ENCODE data around the gene WDR18.

Gene WDR18

DNA sequence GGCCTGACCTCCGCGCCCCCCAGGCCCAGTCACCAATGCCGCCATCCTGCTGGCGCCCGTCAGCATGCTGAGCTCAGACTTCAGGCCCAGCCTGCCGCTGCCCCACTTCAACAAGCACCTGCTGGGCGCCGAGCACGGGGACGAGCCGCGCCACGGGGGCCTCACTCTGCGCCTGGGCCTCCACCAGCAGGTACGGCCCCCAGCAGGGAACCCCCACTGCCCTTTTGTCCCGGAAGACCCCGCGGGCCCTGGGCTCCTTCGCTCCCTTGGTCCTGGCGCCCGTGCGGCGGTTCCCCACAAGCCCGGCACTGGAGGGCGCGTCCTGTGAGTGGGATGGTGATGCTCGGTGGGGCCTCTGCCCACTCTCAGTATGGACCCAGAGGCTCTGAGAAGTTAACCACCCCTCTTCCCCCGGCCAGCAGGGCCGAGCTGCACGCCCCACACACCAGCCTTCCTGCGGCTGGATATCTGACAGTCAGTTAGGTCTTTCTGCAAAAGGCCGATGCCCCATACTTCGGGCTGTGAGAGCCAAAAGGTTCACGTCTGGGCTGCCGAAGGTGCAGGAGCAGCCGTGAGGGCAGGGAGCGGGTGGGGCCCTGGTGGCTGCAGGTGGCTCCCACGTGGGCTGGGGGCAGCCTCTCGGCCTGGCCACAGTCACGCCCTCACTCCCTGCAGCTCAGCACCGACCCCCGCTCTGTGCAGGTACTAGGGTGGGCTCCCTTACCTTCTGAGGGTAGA, 8.0 kb downstream of the WDR18 start:
- DNase-seq = no peak

DNA sequence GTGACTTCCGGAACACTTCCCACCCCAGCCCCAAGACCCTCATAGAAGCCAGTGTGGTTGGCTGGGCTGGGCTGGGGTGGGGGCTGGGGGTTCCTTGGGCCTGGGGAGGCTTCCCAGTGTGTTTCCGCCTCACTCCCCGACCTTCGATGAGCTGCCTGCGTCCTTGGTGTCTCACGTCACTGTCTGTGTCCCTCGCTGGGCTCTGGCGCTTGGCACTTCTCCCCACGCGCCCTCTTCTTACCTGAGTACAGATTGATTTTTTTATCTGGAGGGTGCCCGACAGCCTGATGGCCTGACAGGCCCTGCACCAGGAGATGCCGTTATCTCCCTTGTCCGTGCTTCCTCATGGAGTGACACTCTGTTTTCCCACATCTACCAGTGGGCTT, 8.5 kb downstream of the WDR18 start:
- DNase-seq = no peak

DNA sequence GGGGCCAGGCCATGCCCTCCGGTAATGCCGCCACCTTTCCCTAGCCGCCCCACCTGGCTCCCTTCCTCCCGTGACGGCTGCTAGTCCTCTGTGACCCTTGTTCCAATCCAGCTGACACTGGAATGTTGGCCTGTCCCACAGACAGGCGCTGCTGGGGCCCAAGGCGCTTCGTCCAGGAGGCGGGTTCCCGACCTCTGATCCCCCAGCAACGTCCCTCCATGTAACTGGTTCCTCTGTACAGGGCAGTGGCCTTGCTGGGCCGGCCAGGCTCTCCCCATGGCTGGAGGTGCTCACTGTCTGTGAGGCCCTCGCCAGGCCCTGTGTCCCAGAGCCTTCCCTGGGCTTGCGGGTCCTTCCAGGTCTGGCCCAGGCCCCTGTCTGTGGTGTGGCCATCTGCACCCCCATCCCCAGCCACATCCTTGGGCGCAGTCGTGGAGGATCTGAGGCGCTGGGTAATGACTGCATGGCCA, 9.3 kb downstream of the WDR18 start:
- DNase-seq = no peak

DNA sequence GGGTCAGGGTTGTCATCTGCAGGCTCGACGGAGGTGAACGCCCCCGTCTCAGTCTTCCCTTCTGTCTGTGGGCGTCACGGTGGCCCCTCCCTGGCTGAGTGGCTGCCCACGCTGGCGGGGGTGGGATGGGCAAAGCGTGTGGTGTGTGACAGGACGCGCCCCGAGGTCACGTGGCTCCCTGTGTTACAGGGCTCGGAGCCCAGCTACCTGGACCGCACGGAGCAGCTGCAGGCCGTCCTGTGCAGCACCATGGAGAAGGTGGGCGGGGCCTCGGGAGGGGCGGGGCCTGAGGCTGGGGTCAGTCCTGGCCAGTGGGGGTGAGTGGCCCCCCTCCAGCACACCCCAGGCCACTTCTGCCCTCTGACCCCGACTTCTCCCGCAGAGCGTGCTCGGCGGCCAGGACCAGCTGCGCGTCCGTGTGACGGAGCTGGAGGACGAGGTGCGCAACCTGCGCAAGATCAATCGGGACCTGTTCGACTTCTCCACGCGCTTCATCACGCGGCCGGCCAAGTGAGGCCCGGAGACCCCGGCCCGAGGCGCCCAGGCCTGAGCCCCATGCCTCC, 9.8 kb downstream of the WDR18 start:
- DNase-seq = no peak

DNA sequence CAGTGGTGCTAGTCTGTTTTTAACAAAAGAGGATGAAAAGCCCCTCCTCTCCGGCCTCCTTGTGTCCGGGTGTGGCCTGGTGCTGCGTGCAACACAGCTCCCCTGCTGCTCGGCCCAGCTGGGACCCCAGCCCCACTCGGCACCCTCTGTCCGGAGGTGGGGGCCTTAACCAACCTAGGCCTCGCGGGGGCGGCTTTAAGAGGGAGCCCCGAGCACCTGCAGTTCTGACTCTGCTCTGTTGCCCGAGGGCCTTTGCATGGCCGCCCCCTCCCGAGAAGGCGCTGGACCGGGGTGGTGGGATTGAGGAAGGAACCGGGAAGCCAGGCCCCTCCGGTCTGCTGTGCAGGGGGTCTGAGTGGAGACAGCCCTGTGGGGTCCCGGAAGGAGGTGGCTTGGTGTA, 10.4 kb downstream of the WDR18 start:
- no peak for DNase-seq

DNA sequence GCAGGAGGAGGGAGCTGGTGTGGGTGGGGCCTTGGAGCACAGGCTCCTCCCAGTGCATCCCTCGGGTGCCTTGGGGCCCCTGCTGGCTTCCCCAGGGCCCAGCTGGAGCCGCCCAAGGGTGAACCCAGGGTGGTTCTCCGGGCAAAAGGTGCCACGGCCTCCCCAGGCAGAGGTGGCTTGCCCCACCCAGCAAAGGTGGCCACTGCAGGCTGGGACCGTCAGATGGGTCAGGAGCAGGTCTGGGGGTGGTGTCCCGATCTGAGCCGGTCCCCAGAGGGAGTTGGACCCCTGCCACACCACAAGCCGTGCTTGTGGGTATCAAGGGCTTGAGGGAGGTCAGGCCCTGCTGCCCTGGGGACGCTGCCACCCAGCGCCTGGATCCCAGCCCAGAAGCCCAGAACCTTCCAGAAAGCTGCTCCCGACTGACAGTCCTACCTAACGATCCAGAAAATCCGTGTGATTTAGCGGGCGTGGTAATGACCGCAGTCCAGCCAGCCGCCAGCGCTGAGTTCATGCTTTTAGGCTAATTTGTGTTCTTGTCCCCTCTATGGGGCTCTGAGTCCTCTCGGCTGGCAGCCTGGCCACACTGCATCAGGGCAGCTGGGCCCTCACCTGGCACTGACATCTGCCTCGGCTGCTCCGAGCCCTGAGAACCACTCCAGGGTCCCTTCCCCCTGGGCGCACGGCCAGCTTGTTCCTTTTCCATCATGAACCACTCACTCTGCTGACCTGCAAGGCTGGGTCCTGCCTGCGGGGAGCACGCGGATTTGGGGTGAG, 11.1 kb downstream of the WDR18 start:
- no peak for DNase-seq

DNA sequence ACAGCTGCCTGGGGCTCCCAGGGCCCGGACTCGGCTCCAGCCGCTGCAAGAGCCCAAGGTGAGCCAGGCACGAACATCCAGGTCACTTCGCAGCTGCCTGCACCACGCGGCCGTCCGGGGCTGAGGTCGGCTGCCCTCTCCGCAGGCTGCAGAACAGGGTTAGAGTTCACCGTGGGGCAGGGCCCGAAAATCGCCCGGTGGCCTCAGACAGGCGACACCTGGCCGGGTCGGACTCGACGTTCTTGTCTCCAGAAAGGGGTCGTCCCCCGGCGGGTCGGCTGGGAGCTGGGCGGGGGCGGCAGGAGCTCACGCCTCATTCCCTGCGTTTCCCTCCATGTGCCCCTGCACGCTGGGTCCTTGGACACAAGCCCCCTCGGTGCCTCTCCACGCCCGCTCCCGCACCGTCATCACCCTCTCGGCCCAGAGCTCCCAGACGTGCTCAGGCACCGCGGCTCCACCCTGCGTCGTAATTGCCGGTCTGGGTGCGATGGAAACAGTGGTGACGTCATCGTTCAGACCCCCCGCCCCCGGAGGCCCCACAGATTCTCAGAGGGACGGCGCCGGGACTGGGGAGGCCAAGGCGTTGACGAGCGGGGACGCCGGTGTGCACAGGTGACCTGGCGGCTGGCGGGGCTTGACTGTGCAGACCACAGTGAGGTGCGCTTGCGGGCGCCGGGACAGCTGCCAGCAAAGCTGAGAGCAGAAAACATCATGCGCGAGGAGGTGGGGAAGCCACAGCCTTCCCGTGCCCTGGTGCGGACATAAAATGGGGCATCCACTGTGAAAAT, 12.1 kb downstream of the WDR18 start:
- peak; percentile 45 to 58 for DNase-seq

DNA sequence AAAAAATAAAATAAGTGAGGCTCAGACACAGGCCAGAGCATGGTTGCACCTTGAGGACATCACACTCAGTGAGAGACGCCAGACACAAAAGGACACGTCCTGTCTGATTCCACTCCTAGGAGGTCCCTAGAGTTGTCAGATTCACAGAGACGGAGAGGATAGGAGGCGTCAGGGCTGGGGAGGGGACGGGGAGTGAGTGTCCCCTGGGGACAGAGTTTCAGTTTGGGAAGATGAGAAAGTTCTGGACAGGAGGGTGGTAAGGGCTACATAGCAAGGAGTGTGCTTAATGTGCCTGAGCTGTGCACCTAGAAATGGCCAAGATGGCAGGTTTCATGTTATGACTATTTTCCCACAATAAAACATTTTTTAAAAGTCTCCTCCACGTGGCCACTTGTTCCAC, 13.9 kb downstream of the WDR18 start:
- DNase-seq = no peak

DNA sequence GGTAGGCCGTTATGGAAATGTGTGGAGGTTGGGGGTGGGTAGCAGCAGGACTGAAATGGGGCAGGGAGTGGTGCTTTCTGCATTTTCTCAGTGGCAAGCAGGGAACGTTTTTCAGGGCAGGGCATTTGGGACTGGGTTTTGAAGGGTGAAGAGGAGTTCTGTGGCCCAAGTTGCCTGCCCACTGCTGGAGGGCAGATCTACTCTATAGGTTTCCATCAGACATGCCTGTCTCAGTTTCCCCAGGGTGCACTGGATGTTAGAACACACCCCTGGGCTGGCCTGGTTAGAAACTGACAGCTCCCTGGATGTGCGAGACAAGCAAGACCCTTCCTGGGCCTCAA, 15.2 kb downstream of the WDR18 start:
- DNase-seq = no peak

DNA sequence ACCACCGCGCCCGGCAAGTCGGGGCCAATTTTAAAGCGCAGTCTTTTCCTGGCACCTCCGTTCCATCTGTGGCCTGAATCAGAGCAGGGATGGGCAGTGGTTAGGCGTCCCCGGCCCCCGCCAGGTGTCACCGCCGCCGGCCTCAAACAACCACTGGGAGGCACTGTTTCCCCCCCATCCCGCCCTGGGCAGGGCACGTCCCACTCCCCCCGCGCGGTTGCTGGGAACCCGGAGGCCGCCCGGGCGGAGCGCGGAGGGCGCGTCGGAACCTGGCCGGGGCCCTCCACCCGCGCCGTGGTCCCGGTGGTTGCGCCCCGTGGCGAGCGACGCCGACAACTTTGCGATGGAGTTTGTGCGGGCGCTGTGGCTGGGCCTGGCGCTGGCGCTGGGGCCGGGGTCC, 15.9 kb downstream of the WDR18 start, which contains the start of gene GRIN3B:
TSS of gene GRIN3B (plus strand) at position 325 of the 400 bp plus-strand sequence. CDS start at position 344, 19 bp downstream.
- peak; percentile 53 to 65 for DNase-seq

DNA sequence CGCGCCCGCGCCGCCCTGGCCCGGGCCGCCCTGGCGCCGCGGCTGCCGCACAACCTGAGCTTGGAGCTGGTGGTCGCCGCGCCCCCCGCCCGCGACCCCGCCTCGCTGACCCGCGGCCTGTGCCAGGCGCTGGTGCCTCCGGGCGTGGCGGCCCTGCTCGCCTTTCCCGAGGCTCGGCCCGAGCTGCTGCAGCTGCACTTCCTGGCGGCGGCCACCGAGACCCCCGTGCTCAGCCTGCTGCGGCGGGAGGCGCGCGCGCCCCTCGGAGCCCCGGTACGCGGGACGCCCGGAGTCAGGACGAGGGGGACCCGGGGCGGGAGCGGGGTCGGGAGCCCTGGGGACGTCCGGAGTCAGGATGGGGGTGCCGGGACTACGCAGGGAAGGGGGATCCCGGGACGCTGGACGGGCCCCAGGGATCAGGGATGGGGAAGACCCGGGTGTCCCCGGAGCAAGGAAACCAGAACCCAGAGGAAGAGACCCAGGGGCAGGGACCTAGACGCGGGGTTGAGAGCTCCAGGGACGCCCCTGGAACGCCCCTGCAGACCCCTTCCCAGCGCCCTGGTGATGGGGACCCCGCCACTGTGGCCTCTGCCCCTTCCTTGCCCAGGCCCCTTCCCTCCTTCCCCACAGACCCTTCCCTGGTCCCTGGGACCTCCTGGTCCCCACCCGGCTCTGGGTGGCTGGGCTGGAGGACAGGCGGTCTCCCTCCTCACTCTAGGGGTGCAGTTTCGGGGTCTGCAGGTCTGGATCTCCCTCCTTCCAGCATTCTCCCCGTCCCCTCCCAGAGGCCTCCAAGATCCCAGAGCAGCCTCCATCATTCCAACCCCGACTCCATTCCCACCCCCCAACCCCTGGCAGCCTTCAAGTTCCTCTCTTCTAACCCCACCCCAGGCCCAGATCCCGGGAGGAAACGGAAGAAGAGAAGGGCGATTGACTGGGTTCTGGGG, 16.7 kb downstream of the WDR18 start:
- no peak for DNase-seq

DNA sequence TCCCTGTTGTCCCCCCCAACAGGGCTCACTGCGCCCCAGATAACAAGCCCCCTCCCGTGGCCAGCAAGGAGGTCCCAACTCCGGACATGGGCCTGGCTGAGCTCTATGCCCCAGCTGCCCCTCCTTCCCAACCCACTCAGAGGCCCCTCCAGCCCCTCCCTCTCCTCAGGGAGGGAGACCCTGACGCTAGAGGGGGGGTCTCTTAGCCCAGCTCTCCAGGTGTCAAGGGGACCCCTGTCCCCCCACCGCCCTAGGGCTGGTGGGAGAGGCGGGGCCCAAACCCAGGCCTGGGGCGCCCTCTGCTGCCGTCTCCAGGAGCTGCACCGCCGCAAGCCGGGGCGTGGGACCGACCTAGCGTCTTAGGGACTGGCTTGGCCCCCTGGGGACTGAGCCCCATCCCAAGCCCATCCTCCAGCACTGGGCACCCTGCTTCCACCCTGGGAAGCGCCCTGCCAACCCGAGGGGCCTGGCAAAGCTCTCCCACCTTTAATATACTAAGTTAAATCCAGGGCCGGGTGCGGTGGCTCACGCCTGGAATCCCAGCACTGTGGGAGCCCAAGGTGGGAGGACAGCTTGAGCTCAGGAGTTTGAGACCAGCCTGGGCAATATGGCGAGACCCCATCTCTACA, 17.5 kb downstream of the WDR18 start:
- peak; percentile 50 to 72 for DNase-seq

DNA sequence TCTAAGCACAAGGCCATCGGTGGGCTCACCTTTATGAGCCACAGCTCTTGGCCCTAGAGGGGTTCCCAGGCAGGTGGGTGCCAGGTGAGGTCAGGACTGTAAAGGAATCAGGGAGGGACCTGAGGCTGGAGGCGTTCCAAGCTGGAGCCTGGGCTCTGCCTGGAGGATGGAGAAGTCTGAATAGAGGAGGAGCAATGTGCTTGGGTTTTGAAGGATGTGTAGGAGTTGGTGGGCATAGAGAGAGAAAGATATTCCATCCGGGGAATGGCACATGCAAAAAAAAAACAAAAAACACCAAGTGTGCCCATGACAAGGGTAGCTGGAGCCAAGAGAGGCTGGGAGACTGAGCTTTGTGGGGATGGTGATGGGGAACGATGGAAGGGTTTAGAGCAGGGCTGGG, 18.5 kb downstream of the WDR18 start:
- DNase-seq = no peak

DNA sequence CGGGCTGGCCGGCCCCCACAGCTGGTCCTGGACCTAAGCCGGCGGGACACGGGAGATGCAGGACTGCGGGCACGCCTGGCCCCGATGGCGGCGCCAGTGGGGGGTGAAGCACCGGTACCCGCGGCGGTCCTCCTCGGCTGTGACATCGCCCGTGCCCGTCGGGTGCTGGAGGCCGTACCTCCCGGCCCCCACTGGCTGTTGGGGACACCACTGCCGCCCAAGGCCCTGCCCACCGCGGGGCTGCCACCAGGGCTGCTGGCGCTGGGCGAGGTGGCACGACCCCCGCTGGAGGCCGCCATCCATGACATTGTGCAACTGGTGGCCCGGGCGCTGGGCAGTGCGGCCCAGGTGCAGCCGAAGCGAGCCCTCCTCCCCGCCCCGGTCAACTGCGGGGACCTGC, 19.1 kb downstream of the WDR18 start:
- no peak for DNase-seq

DNA sequence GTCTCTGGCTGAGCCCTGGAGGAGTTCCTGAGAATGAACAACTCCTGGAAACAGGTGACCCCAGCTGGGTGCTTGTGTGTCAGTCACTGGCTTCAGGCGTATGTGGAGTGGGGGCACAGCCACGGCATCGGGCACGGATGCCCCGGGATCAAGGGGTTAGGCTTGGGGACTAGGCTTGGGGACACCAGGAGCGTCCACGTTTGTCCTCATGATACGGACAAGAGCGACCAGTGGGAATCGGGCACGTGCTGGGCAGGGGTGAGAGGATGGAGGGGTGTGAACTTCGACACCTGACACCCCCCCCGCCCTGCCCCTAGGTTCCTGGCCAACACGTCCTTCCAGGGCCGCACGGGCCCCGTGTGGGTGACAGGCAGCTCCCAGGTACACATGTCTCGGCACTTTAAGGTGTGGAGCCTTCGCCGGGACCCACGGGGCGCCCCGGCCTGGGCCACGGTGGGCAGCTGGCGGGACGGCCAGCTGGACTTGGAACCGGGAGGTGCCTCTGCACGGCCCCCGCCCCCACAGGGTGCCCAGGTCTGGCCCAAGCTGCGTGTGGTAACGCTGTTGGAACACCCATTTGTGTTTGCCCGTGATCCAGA, 20.2 kb downstream of the WDR18 start:
- DNase-seq = no peak

DNA sequence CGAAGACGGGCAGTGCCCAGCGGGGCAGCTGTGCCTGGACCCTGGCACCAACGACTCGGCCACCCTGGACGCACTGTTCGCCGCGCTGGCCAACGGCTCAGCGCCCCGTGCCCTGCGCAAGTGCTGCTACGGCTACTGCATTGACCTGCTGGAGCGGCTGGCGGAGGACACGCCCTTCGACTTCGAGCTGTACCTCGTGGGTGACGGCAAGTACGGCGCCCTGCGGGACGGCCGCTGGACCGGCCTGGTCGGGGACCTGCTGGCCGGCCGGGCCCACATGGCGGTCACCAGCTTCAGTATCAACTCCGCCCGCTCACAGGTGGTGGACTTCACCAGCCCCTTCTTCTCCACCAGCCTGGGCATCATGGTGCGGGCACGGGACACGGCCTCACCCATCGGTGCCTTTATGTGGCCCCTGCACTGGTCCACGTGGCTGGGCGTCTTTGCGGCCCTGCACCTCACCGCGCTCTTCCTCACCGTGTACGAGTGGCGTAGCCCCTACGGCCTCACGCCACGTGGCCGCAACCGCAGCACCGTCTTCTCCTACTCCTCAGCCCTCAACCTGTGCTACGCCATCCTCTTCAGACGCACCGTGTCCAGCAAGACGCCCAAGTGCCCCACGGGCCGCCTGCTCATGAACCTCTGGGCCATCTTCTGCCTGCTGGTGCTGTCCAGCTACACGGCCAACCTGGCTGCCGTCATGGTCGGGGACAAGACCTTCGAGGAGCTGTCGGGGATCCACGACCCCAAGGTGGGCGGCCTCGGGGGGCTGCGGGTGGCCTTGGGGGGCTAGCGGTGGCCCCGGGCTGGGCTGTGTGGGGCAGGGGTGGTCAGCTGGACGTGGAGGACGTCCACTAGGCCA, 20.9 kb downstream of the WDR18 start:
- DNase-seq = no peak

DNA sequence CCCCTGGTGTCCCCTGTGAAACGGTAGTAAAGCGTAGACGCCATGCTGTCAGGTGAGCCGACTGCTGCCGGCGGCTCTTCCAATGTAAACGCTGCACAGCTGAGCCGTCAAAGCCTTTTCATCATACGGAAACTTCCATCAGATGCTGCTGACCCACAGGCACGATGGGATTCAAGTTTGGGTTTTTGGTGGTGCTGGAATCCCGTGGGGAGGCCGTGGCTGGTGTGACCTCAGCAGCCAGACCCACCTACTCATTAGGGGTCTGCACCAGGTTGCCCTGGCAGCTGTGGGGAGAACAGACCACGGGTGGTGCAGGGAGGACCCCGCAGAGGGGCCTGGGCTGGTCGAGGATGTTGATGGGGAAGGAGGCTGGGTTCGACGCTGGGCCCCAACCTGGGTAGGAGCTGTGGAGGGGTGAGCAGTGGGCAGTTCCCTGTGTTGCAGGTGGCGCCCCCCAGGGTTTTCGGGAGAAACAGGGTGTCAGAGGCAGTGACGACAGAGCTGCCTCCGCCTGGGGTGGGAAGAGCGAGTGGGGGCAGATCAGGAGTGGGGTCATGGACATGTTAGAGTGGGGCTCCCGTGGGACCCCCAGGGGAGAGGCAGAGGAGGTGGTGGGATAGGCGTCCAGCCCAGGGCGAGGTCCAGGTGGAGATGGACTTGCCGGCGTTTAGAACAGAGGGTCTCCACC, 22.7 kb downstream of the WDR18 start:
- DNase-seq = no peak

DNA sequence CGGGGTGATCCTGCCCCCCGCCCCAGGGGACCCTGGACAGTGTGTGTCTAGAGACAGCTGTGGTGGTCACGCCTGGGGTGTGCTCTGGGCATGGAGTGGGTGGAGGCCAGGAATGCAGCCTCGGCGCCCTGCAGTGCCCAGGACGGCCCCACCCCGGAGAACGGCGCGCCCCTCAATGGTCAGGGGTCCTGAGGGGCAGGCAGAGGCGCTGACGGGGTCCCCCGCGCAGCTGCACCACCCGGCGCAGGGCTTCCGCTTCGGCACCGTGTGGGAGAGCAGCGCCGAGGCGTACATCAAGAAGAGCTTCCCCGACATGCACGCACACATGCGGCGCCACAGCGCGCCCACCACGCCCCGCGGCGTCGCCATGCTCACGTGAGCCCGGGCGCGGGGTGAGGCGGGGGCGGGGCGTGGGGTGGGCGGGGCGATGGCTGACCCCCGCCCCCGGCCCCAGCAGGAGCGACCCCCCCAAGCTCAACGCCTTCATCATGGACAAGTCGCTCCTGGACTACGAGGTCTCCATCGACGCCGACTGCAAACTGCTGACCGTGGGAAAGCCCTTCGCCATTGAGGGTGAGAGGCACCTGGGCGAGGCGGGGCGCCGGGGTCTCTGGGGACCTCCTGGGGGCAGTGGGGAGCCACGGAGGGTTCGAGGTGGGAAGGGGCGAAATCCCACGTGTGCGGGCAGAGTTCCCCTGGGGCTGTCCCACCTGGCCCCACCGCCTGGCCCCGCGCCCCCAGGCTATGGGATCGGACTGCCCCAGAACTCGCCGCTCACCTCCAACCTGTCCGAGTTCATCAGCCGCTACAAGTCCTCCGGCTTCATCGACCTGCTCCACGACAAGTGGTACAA, 23.5 kb downstream of the WDR18 start:
- DNase-seq = no peak
